NCI-H345 (cell line): Measurements from ENCODE around the gene SUGP1.
"Not testable (repeated sequence)": the region's sequence is repeated elsewhere in the genome, so short reads cannot be mapped to it uniquely, and the experiment has no call there.

ENCODE experiments used
- DNase-seq: peaks from one replicate; lab custom pipeline; 2025; lab: John Stamatoyannopoulos, UW

SUGP1 gene

GRCh38 chr19:19262190-19263057 lies 57.9 kb downstream of the SUGP1 start:
- DNase-seq = no peak

- no peak for DNase-seq
Observed at GRCh38 chr19:19261350-19262189, 58.7 kb downstream of the SUGP1 start.

GRCh38 chr19:19260417-19261214 lies 59.7 kb downstream of the SUGP1 start:
- DNase-seq = no peak

GRCh38 chr19:19259741-19260140 lies 60.6 kb downstream of the SUGP1 start:
- DNase-seq = no peak

GRCh38 chr19:19258589-19259338 lies 61.5 kb downstream of the SUGP1 start:
- DNase-seq = no peak

GRCh38 chr19:19257836-19258588 lies 62.3 kb downstream of the SUGP1 start:
- no peak for DNase-seq

- DNase-seq = no peak
Observed at GRCh38 chr19:19257137-19257536, 63.2 kb downstream of the SUGP1 start.

- no peak for DNase-seq
Observed at GRCh38 chr19:19256072-19256969, 64.0 kb downstream of the SUGP1 start.

GRCh38 chr19:19253409-19253808 lies 66.9 kb downstream of the SUGP1 start:
- not testable (repeated sequence) for DNase-seq

- no peak for DNase-seq
Observed at GRCh38 chr19:19250196-19250801, 70.0 kb downstream of the SUGP1 start.

- DNase-seq = no peak
Observed at GRCh38 chr19:19240476-19240875, 79.8 kb downstream of the SUGP1 start.

- no peak for DNase-seq
Observed at GRCh38 chr19:19239675-19240074, 80.6 kb downstream of the SUGP1 start.

GRCh38 chr19:19238126-19238894 lies 82.0 kb downstream of the SUGP1 start:
- no peak for DNase-seq

GRCh38 chr19:19236173-19236572 lies 84.1 kb downstream of the SUGP1 start:
- no peak for DNase-seq

GRCh38 chr19:19234220-19234816 lies 86.0 kb downstream of the SUGP1 start:
- no peak for DNase-seq

- no peak for DNase-seq
Observed at GRCh38 chr19:19232261-19232721, 88.0 kb downstream of the SUGP1 start.

- no peak for DNase-seq
Observed at GRCh38 chr19:19230999-19231398, 89.3 kb downstream of the SUGP1 start.

- no peak for DNase-seq
Observed at GRCh38 chr19:19229701-19230100, 90.6 kb downstream of the SUGP1 start.
